ENCODE data around the gene WARS2. TPM values are rescaled to one million over a fixed set of nuclear protein-coding genes. Genes with fewer than 3 reads are reported as not detected.

Gene WARS2
- total RNA-seq, 1 donor from 2014 or later, result 10.0 TPM

DNA sequence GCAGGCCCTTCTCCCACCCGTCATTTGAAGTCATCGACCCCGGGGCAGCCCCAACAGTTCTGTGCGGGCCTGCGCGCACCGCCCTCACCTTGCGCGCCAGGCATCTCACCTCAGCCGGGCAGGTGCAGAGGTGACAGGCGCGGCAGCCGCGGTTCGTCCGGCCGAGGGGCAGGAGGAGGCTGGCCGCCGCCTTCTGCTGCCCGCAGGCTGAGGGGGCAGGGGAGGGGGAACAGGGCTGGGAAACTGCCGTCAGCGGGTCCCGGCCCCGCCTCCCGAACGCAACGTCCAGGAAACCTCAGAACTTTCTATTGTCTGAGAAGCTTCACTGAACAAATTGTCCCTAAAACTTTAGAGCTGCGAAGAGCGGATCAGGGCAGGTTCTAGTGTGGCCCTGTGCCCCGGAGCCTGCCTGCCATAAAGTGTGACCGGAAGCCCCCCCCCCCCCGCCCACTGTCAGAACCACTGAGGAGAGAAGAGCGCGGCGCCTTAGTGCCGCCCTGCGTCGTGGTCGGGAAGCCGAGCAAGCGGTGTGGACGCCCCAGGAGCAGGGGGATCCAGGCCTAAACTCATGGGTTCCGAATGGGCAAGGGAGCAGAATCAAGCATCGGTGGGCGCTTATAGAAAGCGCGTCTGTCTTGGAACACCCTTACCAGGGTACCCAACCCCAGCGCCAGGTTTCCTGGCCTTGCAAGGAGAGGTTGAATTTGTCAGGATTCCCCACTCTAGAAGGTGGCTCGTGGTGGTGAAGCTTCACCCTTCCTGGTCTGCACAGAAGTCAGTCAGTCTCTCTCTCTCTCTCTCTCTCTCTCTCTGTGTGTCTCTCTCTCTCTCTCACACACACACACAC is 139.0 kb downstream of the WARS2 start:
- intact Hi-C loops (cut with micrococcal nuclease), result no loop called here

DNA sequence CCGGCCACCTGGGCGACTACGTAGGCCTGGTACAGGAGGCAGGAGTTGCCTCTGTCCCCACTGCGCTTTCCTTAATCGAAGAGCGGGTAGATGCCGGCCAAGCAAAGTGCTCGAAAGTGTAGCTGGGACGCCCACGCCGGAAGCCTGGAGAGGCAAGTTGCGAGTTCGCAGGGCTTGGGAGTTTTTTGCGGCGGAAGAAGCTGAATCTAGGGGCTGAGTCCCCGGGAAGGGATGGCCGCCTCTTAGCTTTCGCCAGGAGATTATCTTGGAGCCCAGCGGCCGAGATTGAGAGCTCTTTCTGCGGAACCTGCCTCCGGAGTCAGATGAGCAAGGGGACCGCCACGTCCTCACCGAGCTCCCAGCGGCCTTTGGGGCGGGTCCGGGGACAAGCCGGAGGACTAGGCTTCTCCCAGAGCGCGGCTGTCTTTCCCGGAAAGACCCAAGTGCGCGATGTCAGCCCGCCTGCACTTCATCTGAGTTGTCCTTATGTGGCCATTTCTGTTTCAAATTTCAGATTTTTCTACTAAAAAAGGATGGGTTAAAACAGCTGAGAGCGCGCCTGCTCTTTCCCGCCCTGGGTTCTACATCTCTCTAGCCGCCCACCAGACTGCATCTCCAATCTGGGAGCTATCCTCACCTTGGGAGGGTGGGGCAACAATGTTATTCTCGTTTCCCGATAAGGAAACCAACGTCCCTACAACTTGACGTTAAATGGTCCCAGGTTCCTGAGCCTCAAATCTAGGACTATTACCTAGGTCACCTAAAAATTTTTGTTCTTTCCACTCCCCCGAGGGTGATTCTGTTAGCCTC is 139.9 kb downstream of the WARS2 start:
- intact Hi-C loops (cut with micrococcal nuclease), result no loop called here

GRCh38 chr1:118999348-119000071 is 140.9 kb downstream of the WARS2 start:
- intact Hi-C loops (cut with micrococcal nuclease), result no loop called here

DNA sequence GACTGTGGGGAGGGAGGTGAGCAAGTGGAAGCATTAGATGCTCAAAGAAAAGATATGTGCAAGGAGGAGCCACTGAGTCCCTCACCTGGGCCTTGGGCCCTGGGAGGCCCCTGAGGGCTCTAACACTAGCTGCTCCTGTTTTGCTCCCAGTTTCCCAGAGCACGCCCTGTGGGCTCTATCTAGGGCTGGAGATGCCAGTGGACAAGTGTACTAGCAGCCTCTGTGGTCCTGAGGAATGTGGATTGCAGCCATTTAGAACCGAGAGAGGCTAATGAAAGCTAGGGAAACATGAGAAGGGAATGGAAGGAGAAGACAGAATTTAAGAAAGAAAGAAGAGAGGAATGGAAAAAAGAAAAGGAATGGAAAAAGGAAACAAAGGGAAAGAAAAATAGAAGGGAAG is 142.3 kb downstream of the WARS2 start:
- intact Hi-C loops (cut with micrococcal nuclease), result no loop called here

GRCh38 chr1:118997225-118997624 is 143.2 kb downstream of the WARS2 start:
- intact Hi-C loops (cut with micrococcal nuclease), result no loop called here

GRCh38 chr1:118995312-118996016 is 145.0 kb downstream of the WARS2 start:
- intact Hi-C loops (cut with micrococcal nuclease), result no loop called here

- intact Hi-C loops (cut with micrococcal nuclease), result no loop called here
Observed at GRCh38 chr1:118993700-118994026, 146.8 kb downstream of the WARS2 start.

- intact Hi-C loops (cut with micrococcal nuclease), result no loop called here
Observed at GRCh38 chr1:118992868-118993699, 147.4 kb downstream of the WARS2 start.

DNA sequence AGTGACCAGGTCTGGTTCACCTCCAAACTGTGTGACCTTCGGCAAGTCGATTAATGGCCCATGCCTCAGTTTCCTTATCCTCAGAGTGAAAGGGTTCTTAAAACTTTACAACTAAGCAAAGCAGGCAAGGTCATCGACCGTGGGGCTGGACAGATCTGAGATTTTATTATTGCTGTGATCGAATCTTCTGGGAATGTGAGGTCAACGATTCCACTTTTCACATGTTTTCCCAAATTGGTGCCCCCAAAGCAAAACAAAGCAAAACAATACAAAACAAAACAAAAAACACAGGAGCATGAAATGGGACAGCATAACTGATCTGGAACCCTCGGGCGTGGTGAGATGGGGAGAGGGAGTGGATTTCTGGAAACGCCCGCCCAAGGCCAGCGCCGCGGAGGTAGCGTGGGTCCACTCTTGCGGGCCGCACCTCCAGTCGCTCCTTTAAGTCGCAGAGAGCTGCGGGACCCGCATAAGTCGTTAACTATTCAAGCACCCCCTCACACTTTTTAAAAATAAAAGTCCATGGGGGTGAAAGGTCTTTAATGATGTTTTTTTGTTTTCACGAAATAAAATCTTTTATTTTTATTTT is 148.1 kb downstream of the WARS2 start:
- intact Hi-C loops (cut with micrococcal nuclease), result no loop called here

DNA sequence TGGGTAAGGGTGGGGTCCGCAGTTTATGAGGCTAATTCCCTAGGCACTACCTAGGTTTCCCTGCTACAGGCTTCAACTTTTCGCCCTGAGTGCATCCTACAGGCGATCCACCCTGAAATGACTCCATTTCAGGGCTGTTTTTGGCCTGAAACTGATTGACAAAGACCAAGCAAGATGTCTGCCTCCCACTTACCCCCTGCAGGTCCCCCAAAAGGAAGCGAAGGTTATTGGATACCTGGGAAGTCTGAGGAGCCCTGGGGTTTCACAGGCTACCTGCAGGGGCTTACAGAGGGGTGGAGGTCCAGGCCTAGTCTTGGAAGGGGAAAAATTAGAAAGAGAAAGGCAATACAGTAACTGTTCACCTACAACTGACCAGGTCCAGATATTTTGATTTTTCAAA is 149.0 kb downstream of the WARS2 start:
- intact Hi-C loops (cut with micrococcal nuclease), result no loop called here

GRCh38 chr1:118990513-118991152 is 149.8 kb downstream of the WARS2 start:
- intact Hi-C loops (cut with micrococcal nuclease), result no loop called here

DNA sequence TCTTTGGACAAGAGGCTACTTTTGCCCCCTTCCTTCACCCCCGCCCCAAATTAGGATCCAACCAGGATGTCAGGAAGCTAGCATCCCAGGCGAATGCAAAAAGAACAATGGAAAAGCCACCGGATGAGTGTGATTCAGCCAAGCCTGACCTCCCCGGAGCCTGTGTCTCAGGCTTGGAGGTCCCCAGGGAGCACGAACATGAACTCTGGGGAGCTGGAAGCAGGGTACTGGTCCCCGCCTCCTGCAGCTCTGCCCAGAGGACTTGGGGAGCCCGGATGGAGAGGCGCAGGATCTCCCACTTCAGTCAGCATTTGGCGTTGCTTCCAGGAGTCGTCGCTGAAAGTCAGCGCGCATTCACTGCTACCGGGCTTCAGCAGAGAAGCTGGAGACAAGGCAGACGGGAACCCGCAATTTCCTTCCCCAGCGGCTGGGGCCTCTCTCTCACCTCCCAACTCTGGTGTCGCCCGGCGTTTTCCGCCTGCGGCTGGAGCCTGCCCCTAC is 150.5 kb downstream of the WARS2 start:
- intact Hi-C loops (cut with micrococcal nuclease), result no loop called here

DNA sequence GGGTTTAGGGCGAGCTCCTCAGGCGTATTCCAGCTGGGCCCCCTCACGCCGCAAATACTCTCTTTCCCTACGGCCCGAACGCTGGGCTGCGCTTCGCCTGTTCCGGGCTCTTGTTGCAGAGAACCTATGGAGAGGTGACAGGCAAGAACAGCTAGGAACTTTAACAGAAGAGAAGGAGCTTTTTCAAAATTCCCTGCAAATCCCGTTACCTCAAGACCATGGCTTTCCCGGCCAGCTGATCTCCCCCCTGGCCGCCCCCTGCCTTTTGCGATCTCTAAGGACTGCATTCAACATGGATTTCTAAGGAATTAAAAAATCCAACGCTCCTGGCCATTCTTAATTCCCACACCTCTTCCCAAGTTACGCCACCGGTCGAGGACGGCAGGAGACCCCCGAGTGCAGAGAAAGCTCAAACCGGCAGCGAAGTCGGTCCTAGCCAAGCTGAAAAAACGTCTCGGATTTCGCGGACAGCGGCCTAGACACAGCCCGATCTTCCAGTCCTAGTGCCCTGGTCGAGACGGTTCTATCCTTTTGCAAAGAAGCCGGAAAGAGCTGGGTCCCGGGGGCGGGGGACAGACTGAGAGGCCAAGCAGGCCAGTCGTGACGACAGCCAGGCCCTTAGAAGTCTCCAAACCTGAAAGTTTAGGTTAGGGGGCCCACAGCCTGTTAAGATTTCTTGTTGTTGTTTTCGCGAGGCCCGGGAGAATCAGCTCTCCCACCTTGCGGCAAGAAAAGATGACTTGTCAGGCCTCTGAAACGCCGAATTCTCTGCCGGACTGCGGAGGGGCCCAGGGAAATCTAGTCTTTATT is 151.2 kb downstream of the WARS2 start:
- intact Hi-C loops (cut with micrococcal nuclease), result no loop called here

GRCh38 chr1:118988186-118989005 is 152.1 kb downstream of the WARS2 start, which contains the start of gene TBX15:
Gene TBX15, minus strand, starts transcription at chr1:118988343. Its CDS starts 548 bp downstream, at chr1:118987795.
- intact Hi-C loops (cut with micrococcal nuclease), result no loop called here

DNA sequence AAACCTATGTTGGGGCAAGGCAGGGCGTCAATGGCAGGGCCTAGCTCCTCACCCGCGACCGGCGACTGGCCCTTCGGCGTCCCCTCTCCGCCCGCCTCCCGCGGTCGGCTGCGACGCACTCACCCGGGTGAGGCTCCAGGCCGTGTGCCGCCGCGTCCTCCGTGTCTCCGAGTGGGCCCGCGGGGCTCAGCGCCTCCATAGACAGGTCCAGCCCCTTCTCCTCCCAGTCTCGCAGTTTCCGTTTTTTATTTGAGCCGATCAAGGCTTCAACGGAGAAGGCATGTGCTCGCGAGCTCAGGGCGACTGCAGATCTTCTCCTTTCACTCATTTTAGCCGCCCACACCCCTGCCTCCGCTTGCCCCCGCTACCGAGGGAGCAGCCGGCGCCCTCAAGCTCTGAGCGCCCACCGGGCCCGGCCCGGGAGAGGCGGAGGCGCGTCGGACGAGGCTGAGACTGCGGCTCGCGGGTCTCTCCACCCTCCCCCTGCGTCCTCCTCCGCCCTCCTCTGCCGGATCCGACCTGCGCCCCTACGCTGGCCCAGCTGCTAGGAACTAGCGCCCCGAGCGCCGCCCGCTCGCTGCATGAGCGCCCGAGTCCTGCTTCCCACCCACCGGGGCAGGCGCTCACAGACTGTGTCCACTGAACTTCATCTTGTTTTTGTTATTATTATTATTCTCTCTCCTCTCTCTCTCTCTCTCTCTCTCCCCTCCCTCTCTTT is 152.8 kb downstream of the WARS2 start:
- intact Hi-C loops (cut with micrococcal nuclease), result loop anchor here (2.0 kb wide), 1 partner anchor 17 kb away; no protein-coding TSS in a partner anchor

GRCh38 chr1:118986555-118987467 is 153.6 kb downstream of the WARS2 start:
- intact Hi-C loops (cut with micrococcal nuclease), result loop anchor here (2.0 kb wide), 1 partner anchor 18 kb away; no protein-coding TSS in a partner anchor

All from T-helper 1 cell treated with Interleukin-12 subunit alpha and Interleukin-12 subunit beta and Interleukin-4 antibody, amounts not matched to agents 30 ng/mL and 1 ng/mL, for 36 hours (primary cell).